Measurements from ENCODE around the gene HPS3.

The HPS3 gene

DNA sequence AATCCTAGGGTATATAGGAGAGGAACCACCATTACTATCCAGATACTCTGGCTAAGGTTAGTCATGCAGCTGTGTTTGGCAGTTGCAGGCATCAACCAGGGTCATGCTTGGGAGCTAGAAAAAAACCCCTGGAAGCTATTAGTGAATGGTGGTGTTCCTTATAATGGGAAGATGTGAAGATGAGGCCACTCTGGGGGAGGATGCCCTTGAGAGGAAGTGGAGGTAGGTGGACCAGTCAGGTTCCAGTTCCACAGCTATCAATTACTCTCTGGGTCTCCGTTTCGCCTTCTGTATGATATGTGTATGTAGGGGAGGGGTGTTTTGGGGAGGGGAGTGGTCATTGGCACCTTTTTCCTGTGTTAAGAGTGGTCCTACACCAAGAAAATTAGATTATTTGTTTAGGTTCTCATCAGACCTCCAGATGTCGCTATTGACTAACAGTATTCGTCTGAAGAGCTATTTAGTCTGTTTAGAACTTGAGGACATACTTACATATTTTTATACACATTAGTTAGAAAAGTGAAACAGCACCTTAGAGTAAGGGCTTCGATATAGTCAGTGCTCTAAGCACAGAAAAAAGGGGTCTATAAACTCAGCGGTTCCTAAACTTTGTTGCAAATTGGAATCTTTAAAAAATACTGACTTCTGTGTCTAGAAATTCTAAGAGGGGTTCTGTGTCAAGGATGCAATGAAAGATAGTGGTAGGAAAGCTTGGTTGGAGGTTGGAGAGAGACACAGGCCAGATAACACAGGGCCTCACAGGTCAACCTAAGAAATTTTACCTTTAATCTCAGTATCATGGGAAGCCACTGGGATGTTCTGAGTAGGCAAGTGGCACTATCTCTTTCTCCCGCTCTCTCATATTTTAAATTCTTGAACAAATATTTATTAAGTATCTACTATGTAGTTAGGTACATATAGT is 9.1 kb upstream of the HPS3 start:
- peak; percentile 67 for DNase-seq

DNA sequence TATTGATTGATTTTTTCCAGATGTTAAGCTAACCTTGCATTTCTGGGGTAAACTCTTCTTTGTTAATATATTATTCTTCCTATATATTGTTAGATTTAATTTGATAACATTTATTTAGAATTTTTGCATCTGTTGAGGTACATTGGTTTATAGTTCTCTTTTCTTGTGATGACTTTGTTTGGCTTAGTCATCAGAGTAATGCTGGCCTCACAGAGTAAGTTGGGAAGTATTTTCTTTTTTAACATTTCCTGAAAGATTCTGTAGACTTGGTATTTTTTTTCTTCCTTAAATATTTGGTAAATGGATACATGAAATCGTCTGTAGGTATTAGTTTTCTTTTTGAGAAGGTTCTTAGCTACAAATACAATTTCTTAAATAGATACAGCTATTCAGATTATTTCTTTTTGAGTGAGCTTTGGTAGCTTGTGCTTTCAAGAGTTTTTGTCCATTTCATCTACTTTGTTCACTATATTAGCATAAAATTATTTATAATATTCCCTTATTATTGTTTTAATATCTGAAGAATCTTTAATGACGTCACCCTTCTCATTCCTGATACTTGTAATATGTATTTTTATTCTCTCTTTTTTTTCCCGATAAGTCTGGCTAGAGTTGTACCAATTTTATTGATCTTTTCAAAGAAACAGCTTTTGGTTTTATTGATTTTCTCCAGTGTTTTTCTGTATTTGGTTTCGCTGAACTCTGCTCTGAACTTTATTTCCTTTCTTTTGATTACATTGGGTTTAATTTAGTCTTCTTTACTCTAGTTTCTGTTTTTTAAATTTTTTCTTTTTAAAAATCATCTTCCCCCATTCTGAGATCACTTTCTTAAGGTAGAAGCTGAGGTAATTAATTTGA is 6.5 kb upstream of the HPS3 start:
- DNase-seq, result peak; percentile 9

DNA sequence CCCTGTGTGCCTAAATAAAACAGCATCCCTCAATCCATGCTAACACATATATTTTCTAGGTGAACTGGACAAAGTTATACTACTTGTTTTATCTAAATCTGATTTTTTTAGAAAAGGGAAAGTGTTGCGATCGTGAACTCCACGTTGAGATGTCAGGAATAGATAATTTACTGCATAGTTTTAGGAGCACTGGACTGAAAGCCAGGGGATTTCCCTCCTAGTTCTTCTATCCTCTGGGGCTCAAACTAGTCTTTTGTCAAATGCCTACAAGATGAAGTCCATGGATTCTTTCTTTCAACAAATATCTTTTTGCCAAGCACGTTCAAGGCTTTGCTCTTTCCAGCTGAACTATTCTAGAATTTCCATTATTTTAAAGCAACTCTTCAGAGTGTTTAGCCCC is 617 bp upstream of the HPS3 start:
- no peak for DNase-seq

DNA sequence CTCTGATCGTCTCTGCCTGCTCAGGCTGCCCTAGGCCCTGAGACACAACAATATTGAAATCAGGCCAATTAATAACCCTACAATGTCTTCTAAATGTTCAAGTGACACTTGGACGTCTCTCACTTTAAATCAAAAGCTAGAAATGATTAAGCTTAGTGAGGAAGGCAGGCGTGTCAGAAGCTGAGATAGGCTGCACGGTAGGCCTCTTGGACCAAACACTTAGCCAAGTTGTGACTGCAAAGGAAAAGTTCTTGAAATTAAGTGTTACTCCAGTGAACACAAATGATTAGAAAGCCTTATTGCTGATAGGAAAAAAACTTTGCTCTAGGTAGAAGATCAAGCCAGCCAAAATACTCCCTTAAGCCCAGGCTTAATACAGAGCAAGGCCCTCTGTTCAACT is 2.2 kb downstream of the HPS3 start:
- no peak for DNase-seq

DNA sequence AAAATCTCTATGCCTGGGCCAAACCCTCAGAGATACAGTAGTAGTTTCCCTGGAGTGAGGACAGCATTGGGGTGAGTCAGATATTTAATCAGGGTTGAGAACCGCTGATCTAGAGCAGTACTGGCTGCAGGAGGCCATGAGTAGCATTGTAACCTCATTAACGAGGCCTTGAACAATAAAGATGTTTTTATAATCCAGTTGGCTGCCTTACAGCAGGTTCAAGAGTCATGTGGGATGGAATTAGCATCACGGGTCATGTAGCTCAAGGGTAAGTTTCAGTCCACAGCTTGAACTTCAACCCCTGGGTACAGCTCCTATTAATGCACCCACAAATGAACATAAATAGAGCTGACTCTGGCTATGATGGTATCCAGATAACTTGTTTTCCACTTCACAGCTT is 5.1 kb downstream of the HPS3 start:
- no peak for DNase-seq

DNA sequence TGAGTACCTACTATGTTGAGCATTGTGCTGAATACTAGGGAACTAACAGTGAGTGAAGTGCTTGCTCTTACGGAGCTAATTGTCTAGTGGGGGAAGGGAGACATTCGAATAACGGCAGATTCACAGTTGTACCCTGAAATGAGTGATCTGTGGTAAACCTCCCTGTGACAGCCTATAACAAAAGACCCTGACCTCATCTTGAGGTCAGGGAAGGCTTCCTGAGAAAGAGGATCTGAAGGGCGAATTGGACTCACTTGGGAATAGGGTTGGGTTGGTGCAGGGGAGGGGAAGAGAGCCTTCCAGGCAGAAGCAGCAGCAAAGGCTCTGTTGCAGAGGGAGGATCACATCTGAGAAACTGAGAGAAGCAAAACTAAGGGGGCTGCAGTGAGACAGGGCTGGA is 13.2 kb downstream of the HPS3 start:
- DNase-seq, result no peak

DNA sequence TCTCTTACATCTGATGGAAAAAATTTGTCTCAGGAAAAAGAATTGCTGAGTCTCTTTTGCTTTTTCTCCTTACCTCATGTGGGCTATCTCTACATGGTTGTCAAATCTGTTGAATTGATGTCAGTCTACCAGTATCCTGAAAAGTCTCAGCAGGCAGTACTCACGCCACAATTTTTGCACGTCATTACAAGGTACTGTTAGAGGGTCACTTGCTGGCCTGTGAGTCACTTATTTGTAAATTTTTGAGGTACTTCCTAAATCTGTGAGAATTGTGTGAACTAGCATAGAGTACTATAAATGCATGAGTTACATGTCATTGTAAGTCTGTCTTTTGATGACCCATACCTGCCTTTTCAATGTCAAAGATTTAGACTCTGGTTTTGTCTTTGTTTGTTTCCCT is 15.9 kb downstream of the HPS3 start:
- DNase-seq, result no peak

DNA sequence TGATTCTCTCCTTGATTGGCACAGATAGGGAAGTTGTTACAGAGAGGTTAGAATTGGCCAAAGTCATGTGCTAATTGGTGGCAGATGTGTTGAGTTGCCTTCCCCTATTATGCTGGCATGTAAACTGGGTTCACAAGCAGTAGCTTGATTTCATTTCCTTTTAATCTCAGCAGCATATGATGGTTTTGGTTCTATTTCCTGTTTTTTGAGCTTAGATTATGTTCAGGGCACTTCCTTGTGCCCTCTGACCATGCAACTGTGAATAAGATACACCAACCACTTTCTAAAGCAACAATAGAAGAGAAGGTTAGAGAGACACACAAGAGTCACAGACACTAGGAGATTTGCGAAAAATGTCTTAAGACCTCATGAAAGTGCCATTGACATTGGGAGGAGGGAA is 16.5 kb downstream of the HPS3 start:
- no peak for DNase-seq

DNA sequence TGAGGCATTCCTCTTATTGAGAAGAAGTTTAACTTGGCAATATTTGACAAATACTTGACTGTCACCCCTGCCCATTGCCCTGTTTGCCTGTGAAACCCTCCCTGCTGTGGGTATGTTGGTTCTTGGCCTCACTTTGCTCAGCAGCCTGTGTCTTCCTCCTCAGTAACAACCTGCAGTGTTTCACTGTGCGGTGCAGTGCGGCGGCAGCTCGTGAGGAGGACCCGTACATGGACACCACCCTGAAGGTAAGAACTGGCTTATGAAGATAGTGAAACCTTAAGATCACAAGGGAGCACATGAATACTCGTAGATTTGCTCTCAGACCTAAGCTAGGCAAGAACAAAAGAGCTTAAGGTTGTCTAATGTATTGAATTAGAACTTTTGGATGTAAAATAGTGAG is 21.0 kb downstream of the HPS3 start:
- DNase-seq, result no peak

DNA sequence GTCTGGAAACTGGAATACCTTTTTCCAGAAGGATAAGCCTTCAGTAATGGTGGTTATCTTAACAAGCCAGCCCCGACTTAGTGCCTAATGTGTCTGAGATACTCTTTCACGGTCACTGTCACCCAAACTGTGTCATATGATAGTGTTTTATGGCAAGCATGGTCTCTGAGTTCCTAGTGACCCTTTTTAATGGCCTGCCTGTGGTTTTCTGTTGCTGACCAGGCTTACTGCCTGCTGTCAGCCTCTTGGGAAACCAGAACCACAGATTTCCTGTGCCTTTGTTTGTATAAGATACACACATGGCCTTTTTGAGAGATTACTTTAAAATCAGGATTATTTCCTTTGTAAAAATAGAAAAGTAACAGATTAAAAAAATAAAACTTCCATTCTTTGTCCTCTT is 22.4 kb downstream of the HPS3 start:
- DNase-seq, result peak; percentile 46

DNA sequence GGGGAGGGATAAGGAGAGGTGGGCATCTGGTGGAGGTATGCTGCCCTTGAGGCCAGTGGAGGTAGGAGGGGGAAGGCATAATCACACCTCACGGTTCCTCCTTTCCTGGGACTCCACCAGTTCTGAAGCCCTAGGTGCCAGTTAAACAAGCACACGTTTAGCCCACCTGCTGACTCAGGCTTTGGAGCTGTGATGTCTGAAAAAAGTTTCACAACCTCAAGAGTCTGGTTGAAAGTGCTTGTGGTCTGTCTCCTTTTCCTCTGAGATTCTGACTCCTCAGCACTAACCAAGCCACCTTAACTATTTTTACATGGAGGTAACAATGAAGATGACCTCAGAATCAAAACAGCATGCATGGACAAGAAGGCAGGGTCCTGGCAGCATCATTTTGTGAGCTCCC is 23.0 kb downstream of the HPS3 start:
- peak; percentile 47 for DNase-seq

DNA sequence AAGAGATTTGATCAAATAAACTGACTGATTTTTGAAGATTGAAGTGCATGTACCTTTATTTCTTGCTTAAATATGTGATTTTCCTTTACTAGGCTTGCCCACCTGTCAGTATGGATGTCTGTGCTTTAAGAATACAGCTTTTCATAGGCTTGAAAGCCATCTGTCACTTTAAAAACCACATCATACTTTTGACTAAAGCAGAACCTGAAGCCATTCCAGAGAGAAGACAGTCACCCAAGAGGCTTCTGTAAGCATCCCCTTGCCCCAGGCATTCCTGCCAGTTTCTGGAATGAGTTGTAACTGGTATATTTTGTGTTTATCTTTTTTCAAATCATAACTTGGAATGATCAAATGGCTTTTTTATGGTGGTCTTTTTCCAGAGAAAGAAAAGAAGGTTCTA is 24.0 kb downstream of the HPS3 start:
- no peak for DNase-seq

DNA sequence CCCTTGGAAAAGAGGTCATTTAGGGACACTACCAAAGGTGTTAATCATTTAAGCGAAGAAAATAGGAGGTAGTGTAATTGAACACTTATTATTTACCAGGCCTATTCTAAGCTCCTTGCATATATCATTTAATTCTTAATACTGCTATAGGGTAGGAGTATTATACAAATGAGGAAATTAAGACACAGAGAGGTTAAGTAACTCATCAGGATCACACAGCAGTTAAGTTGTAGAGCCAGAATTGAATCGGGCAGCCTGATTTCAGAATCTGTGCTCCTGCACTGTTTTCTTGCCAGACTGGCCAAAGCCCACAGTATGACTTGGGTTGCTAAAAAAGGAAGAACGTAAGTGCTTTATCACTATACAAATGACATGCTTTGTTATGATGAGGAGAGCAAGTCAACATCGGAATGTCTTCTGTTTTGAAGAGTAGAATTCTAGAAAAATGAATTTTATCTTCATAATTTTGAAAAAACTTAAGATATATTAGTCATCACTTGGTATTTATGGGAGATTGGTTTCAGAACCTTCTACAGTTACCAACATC is 31.4 kb downstream of the HPS3 start:
- DNase-seq, result no peak

DNA sequence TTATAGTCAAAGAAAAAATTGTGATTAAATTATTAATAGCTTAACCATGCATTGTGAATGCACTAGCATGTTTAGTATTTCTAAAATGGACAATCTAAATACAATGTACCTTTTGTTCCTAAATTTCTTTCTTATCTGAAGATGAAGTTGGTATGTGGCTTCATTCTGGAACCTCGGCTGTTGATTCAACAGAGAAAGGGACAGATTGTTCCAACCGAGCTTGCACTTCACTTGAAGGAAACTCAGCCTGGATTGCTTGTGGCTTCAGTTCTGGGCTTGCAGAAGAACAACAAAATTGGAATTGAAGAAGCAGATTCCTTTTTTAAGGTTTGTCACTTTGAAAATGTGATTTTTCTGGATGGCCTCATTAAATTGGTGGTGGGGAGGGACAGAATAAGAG is 32.6 kb downstream of the HPS3 start:
- DNase-seq, result no peak

DNA sequence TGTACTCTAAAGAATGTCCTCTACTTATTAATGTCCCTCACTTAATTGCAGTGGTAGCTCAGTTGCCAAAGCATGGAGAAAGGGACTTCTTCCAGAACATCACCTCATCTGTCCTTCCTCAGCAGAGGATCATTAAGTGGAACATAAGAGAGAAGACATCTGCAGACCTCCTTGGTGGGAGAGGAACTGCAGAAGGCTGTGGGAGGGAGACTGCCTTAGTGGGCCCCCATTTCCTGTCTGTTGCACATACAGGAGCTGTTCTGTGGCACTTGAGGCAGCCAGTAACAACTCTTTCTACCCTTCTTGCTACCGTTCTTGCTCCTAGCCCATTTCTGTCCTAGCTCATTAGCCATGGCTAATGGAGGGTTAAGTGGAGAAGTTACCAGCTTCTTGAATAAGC is 33.6 kb downstream of the HPS3 start:
- no peak for DNase-seq

DNA sequence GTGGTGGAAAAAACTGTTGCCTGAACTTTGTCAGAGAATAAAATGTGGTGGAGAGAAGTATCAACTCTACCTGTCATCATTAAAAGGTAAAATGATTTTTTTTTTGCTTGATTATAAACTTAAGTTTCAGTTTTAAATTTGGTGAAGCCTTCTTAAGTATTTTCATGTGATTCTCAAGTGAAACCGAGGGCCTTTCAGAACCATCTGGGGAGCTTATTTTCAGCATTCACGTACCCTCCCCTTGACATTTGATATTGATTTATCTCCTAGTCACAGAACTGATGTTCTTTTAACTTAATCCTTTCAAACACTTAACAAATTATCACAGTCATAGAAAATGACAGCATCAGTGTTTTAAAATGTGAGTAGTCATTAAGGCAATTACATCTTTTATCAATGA is 38.5 kb downstream of the HPS3 start:
- no peak for DNase-seq

DNA sequence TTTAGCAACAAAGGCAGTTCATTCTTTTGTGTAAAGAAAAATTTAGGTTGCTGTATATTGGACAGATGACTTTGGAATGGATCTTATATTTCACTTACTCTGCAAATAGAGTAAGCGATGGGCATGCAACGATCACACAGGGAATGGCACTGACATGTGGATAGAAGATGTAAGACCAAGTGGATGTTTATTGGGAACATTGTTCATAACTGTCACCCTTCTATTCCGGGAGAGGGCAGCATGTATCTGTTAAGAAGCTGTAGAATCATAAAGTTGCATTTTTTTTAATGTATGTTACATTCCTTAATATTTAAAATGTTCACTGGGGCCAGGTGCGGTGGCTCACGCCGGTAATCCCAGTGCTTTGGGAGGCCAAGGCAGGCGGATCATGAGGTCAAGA is 41.2 kb downstream of the HPS3 start:
- DNase-seq, result no peak

DNA sequence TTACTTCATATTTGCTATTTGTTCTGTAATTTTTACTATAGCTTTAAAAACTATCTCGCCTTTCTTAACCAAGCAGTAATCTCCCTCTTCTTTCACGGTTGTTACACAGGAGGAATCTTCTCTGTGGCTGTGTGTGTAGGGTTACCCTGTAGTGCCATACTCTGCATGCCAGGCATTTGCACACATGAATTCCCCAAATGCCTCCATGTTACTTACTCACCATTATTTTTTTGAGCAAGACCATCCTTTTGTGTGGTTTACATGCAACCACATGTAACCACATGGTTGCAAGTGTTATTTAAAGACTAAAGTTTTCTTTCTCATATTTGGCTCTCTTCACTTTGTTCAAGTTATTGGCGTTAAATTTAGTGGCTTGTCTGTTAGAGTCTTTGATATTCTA is 45.5 kb downstream of the HPS3 start:
- peak; percentile 26 for DNase-seq

DNA sequence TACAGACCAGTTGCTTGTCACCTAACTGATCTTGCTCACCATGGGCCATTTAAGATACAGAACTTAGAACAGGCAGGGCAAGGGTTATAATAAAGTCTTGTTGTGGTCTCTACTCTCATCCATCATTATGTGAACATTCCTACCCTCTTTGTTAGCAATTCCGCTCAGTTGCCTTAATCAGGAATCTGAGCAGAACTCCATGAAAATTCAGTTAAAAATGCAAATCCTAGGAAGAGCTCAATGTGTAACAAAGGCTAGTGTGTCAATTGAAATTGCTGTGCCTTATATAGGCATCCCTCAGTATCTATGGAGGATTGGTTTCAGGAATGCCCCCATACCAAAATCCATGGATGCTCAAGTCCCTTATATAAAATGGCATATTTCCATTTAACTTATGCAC is 47.7 kb downstream of the HPS3 start:
- DNase-seq, result no peak

DNA sequence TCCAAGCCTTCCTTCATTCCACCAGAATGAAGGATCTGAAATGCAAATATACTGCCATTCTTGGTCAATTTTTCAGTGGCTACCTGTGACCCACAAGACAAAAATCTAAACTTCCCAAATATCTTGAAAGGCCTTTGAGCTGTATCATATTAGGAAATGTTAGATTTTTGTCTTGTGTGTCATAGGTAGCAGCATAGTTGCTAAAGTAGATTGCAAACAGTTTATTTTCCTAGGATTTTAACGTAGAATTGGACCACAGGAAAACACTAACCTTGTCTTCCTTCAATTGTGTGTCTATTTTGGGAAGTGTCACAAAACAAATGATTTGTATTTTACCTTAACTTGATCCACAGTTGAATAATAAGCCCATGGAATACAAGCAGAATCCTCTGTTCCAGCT is 49.8 kb downstream of the HPS3 start:
- peak; percentile 86 for DNase-seq

DNA sequence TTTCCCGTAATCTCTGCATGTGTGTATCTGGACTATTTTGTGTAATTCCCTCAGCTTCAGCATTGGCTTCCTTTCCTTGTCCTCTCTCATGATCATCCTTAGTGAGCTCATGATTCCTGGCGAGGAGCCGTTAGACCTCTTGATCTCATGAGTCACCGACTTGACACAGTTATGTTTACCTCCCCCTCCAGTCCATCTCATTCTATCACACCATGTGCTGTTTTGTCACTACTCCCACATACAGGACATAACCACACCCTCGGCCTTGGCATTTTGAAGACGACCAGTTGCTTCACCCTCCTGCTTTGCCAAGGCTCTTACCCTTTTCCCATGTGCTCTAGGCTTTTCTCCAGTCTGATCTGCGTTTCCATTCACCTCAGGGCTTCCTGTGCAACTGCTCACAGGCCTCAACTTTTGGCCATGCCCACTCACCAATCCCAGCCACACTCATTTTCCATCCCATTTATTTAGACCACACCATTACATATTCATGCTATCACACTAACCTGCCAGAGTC is 50.7 kb downstream of the HPS3 start:
- DNase-seq, result peak; percentile 98

DNA sequence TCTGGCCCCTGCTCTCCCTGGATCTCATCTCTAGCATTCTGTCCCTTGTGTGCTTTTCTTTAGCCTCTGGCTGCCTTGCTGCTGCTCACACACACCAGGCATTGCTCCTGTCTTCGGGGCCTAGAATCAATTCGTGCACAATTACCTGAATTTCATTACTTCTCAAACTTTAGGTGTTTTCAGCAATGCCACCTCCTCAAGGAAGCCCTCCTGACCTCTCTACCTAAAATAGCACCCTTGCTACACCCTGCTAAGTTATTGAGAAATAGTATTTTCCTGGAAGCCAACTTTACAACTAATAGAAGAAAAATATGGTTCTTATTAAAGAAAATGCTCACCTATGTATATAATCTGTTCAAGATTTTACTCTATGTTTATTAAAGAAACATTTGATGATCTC is 51.7 kb downstream of the HPS3 start:
- no peak for DNase-seq

DNA sequence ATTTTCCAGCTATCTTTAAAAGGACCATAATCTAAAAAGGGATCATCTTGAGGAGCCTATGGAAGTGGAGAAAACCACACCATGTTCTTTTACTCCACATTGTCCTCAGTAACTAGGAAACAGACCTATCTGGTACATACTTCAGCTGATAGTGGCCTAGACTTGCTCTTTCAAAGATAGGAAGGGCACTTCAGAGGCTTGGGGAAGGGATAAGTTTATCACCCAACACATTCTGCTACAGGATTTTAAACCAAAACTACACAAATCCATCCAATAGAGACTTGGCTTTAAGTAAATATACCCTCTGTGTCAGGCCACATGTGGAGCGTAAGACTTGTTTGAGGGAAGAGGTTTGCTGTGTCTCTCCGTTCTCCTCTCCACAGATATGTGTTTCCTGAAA is 56.8 kb downstream of the HPS3 start:
- no peak for DNase-seq

DNA sequence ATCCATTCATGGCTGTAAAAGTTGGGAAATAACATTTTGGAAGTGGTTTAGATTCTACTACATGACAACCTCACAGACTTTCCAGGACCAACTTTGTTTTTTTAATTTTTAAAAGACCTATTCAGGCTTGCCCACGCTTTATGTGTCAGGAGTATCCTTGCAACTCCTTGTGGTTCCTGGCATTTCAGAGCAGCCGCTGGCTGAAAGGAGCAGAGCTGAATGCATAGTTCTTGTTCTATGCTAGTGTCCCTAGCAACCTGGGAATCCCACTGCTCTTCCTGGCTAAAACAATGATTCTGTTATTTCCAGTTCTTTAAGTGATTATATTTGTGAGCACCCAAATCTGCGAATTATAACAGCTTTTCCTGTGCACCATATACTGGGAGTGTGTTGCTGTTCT is 57.3 kb downstream of the HPS3 start:
- DNase-seq, result no peak

Measured in fibroblast of skin of right biceps (primary cell).